ENCODE data around the gene PTPRM. TPM values are rescaled to one million over a fixed set of nuclear protein-coding genes. Genes with fewer than 3 reads are reported as not detected.

PTPRM gene
- polyA plus RNA-seq, 3 donors: 0.04 to 2.1 (median 0.66) TPM

DNA sequence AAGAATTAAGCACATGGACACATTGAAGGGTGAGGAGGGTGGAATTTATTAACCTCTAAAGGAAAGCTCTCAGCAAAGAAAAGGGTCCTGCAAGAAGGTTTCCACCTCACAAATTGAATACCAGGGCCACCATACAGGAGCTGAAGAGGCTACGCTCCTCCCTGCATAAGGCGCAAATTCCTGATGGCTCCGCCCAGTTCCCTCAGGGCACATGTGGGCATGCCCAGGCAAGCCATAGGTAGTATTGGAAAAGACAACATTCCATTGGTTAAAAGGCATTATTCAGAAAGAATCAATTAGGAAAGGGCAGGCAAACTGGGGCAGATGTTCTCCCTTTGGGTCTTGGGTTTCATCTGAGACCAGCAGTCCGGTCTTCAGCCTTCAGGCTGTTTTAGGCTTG is 161.2 kb downstream of the PTPRM start:
- DNase-seq: no peak
- Mint-ChIP-seq H3K9me3 (peaks cover 3 to 12% (median 6%) of the 10 kb centered on the region in 7 donors), H3K27me3 (ENCODE audit: low read depth in 3 of 3) (peaks cover 0 to 6% (median 3%) of the 10 kb centered on the region in 3 donors), H3K36me3 (no peaks in the 10 kb centered on the region), H3K27ac (no peak overlapping the region), H3K4me1 (no peaks in the 10 kb centered on the region), H3K4me3 (no peak overlapping the region)
- H4K20me1 ChIP-seq (ENCODE audit: insufficient read depth, low read length): no peaks in the 10 kb centered on the region
- no peak overlapping the region for H3K27ac ChIP-seq (ENCODE audit: low read depth in 1 of 2, low read length in 2 of 2)
- H3K27me3 ChIP-seq (ENCODE audit: control insufficient read depth in 2 of 2, insufficient read depth in 2 of 2, low read length in 2 of 2): no peaks in the 10 kb centered on the region
- no peak overlapping the region for H2AFZ ChIP-seq (ENCODE audit: insufficient read depth, low read depth, low read length, poor library complexity, severe bottlenecking)
- H3K4me2 ChIP-seq (replicated peaks; ENCODE audit: extremely low read depth, low read length, poor library complexity, severe bottlenecking): no peak overlapping the region
- no peak overlapping the region for H3K4me3 ChIP-seq (replicated peaks in 1 of 3; ENCODE audit: low read depth in 2 of 3, low read length in 3 of 3)
- intact Hi-C loops (cut with micrococcal nuclease): no loop called here
- H3K36me3 ChIP-seq (replicated peaks in 1 of 2; ENCODE audit: control insufficient read depth in 1 of 2, insufficient read depth in 2 of 2, low read length in 2 of 2): no peaks in the 10 kb centered on the region
- 95% methylated on average over 3 of the region's 4 CpGs for WGBS (ENCODE audit: insufficient coverage)
- TF ChIP-seq, protein P1, sequence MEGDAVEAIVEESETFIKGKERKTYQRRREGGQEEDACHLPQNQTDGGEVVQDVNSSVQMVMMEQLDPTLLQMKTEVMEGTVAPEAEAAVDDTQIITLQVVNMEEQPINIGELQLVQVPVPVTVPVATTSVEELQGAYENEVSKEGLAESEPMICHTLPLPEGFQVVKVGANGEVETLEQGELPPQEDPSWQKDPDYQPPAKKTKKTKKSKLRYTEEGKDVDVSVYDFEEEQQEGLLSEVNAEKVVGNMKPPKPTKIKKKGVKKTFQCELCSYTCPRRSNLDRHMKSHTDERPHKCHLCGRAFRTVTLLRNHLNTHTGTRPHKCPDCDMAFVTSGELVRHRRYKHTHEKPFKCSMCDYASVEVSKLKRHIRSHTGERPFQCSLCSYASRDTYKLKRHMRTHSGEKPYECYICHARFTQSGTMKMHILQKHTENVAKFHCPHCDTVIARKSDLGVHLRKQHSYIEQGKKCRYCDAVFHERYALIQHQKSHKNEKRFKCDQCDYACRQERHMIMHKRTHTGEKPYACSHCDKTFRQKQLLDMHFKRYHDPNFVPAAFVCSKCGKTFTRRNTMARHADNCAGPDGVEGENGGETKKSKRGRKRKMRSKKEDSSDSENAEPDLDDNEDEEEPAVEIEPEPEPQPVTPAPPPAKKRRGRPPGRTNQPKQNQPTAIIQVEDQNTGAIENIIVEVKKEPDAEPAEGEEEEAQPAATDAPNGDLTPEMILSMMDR (IDR thresholded peaks at IDR 0.05): no peak
- no peak overlapping the region for H3K9ac ChIP-seq (ENCODE audit: insufficient read depth, low read length, poor library complexity, severe bottlenecking)
- H3K4me1 ChIP-seq (ENCODE audit: control insufficient read depth in 1 of 2, insufficient read depth in 2 of 2, low read length in 2 of 2): no peaks in the 10 kb centered on the region
- peaks cover 0 to 9% of the 10 kb centered on the region in 2 donors for H3K9me3 ChIP-seq (replicated peaks in 1 of 2; ENCODE audit: control insufficient read depth in 1 of 2, insufficient read depth in 1 of 2, low read length in 2 of 2)
- H3K79me2 ChIP-seq (ENCODE audit: insufficient read depth, low read length): no peaks in the 10 kb centered on the region

DNA sequence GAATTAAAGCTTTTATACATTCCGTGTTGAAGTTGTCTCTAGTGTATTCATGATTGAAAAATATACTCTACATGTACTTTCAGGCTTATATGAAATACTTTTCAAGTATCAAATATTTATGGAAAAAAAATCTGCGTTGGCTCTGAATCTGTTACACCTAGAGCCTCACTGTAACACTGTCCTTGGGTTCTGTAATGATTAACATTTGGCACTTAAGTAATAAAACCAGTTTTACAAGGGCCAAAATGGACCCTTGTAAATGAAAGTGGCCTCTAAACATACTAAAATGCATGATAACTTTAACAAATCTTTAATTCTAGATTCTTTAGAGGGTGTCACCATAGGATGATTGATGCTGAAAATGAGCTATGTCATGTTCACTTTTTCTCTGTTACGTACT is 162.8 kb downstream of the PTPRM start:
- Mint-ChIP-seq H3K27ac (no peak overlapping the region), H3K4me1 (no peaks in the 10 kb centered on the region), H3K9me3 (peaks cover 0 to 11% (median 6%) of the 10 kb centered on the region in 7 donors), H3K27me3 (ENCODE audit: low read depth in 3 of 3) (peaks cover 0 to 3% (median 2%) of the 10 kb centered on the region in 3 donors), H3K4me3 (no peak overlapping the region), H3K36me3 (no peaks in the 10 kb centered on the region)
- Histone ChIP-seq H3K9me3 (replicated peaks in 1 of 2; ENCODE audit: control insufficient read depth in 1 of 2, insufficient read depth in 1 of 2, low read length in 2 of 2) (peaks cover 0 to 6% of the 10 kb centered on the region in 2 donors), H3K27ac (ENCODE audit: low read depth in 1 of 2, low read length in 2 of 2) (no peak overlapping the region), H3K27me3 (ENCODE audit: control insufficient read depth in 2 of 2, insufficient read depth in 2 of 2, low read length in 2 of 2) (no peaks in the 10 kb centered on the region), H3K4me2 (replicated peaks; ENCODE audit: extremely low read depth, low read length, poor library complexity, severe bottlenecking) (no peak overlapping the region), H2AFZ (ENCODE audit: insufficient read depth, low read depth, low read length, poor library complexity, severe bottlenecking) (no peak overlapping the region), H3K4me3 (replicated peaks in 1 of 3; ENCODE audit: low read depth in 2 of 3, low read length in 3 of 3) (no peak overlapping the region), H3K79me2 (ENCODE audit: insufficient read depth, low read length) (no peaks in the 10 kb centered on the region), H3K9ac (ENCODE audit: insufficient read depth, low read length, poor library complexity, severe bottlenecking) (no peak overlapping the region), H4K20me1 (ENCODE audit: insufficient read depth, low read length) (no peaks in the 10 kb centered on the region), H3K36me3 (replicated peaks in 1 of 2; ENCODE audit: control insufficient read depth in 1 of 2, insufficient read depth in 2 of 2, low read length in 2 of 2) (no peaks in the 10 kb centered on the region), H3K4me1 (ENCODE audit: control insufficient read depth in 1 of 2, insufficient read depth in 2 of 2, low read length in 2 of 2) (no peaks in the 10 kb centered on the region)
- no peak for DNase-seq
- TF ChIP-seq, protein P1 (IDR thresholded peaks at IDR 0.05): no peak
- intact Hi-C loops (cut with micrococcal nuclease): no loop called here
- WGBS (ENCODE audit: insufficient coverage): 100% methylated on average over 1 of the region's 3 CpGs
